Tibial nerve (tissue), 4 donors: ENCODE data around the gene DOHH. TPM values are rescaled to one million over a fixed set of nuclear protein-coding genes. Genes with fewer than 3 reads are reported as not detected.

Experiments used
- DNase-seq, 2 donors: peaks; one replicate each; pipeline ENCODE4 v3.0.0-alpha.2; 2019; ENCODE audit warnings: low spot score in 2 of 2
- H3K27ac ChIP-seq, 4 donors: fragments of 200-600 bp; sonication (generic) in 3 of 4; one replicate each; pipeline ENCODE4 v1.5.1; 2017 to 2019; ENCODE audit warnings: mild to moderate bottlenecking in 1 of 4
- H3K27me3 ChIP-seq, 2 donors: fragments of 200-600 bp; sonication (generic) in 1 of 2; one replicate each; pipeline versions ENCODE4 v1.5.1 to v1.6.0; 2017 to 2019
- H3K36me3 ChIP-seq, 3 donors: fragments of 200-600 bp; sonication (generic); one replicate each; pipeline ENCODE4 v1.5.1; 2018 to 2019
- H3K4me1 ChIP-seq, 4 donors: fragments of 200-600 bp; sonication (generic) in 3 of 4; one replicate each; pipeline ENCODE4 v1.5.1; 2017 to 2019
- H3K4me3 ChIP-seq, 4 donors: fragments of 200-600 bp; sonication (generic) in 3 of 4; one replicate each; pipeline ENCODE4 v1.5.1; 2017 to 2019; ENCODE audit warnings: mild to moderate bottlenecking in 1 of 4, moderate library complexity in 1 of 4
- H3K9me3 ChIP-seq, 4 donors: fragments of 200-600 bp; sonication (generic) in 3 of 4; one replicate each; pipeline ENCODE4 v1.5.1; 2017 to 2019
- EP300 ChIP-seq, 2 donors: sonication (generic); formaldehyde crosslinking; IDR thresholded peaks; one replicate each; pipeline ENCODE4 v1.6.1; 2017; ENCODE audit warnings: antibody characterized with exemption in 2 of 2, mild to moderate bottlenecking in 1 of 2
- POLR2A ChIP-seq, 2 donors: fragments of 450-650 bp; IDR thresholded peaks; one replicate each; pipeline ENCODE4 v1.6.1; 2017; ENCODE audit warnings: antibody characterized with exemption in 2 of 2, mild to moderate bottlenecking in 2 of 2, moderate library complexity in 2 of 2
- WGBS, 2 donors: methylation state at CpG; one replicate each; pipeline ENCODE4 v1.1.5; 2018; 5-methylcytosine and 5-hydroxymethylcytosine counted together
- total RNA-seq, 4 donors: library from RNA; depleted of rRNA; stranded (reverse); fragments of >200 nt; gene quantifications; one replicate each; pipeline ENCODE4 v1.1.0, GENCODE V29; 2016
- TF ChIP-seq, protein P1 (sequence below), 5 experiments: fragments of 200-600 bp in 3 of 5; fragments of 450-650 bp in 2 of 5; sonication (generic) in 3 of 5; IDR thresholded peaks; one replicate each; pipeline ENCODE4 v1.5.1; 2016 to 2019; ENCODE audit warnings: antibody characterized with exemption in 5 of 5, mild to moderate bottlenecking in 3 of 5, moderate library complexity in 2 of 5

DOHH gene
- total RNA-seq, 4 donors from 2014 or later, result 19.7 to 30.3 (median 23.0) TPM

- TF ChIP-seq, protein P1, sequence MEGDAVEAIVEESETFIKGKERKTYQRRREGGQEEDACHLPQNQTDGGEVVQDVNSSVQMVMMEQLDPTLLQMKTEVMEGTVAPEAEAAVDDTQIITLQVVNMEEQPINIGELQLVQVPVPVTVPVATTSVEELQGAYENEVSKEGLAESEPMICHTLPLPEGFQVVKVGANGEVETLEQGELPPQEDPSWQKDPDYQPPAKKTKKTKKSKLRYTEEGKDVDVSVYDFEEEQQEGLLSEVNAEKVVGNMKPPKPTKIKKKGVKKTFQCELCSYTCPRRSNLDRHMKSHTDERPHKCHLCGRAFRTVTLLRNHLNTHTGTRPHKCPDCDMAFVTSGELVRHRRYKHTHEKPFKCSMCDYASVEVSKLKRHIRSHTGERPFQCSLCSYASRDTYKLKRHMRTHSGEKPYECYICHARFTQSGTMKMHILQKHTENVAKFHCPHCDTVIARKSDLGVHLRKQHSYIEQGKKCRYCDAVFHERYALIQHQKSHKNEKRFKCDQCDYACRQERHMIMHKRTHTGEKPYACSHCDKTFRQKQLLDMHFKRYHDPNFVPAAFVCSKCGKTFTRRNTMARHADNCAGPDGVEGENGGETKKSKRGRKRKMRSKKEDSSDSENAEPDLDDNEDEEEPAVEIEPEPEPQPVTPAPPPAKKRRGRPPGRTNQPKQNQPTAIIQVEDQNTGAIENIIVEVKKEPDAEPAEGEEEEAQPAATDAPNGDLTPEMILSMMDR (IDR thresholded peaks at IDR 0.05), result no peak
- TF ChIP-seq EP300 (IDR thresholded peaks at IDR 0.05), result no peak
- no peak for TF ChIP-seq POLR2A (IDR thresholded peaks at IDR 0.05)
- Histone ChIP-seq H3K27me3 (no peaks in the 10 kb centered on the region), H3K4me3 (no peak overlapping the region), H3K4me1 (peaks cover 0 to 40% (median 18%) of the 10 kb centered on the region in 4 donors), H3K36me3 (no peaks in the 10 kb centered on the region), H3K27ac (no peak overlapping the region), H3K9me3 (no peaks in the 10 kb centered on the region)
- 81 to 83% methylated on average over 13 of the region's 13 CpGs for WGBS, 2 donors
- no peak for DNase-seq
Measured at GRCh38 chr19:3503036-3503572, 2.6 kb upstream of the DOHH start.

GRCh38 chr19:3501780-3502179, 1.3 kb upstream of the DOHH start:
- DNase-seq, result no peak
- H3K27ac ChIP-seq, result no peak overlapping the region
- no peaks in the 10 kb centered on the region for H3K9me3 ChIP-seq
- no peak overlapping the region for H3K4me3 ChIP-seq
- peaks cover 0 to 27% (median 9%) of the 10 kb centered on the region in 4 donors for H3K4me1 ChIP-seq
- WGBS, 2 donors, result 89 to 91% methylated on average over 3 of the region's 3 CpGs
- H3K27me3 ChIP-seq, result no peaks in the 10 kb centered on the region
- H3K36me3 ChIP-seq, result peaks cover 0 to 12% (median 0%) of the 10 kb centered on the region in 3 donors
- no peak for TF ChIP-seq EP300 (IDR thresholded peaks at IDR 0.05)
- TF ChIP-seq, protein P1 (IDR thresholded peaks at IDR 0.05), result no peak
- no peak for TF ChIP-seq POLR2A (IDR thresholded peaks at IDR 0.05)

DNA sequence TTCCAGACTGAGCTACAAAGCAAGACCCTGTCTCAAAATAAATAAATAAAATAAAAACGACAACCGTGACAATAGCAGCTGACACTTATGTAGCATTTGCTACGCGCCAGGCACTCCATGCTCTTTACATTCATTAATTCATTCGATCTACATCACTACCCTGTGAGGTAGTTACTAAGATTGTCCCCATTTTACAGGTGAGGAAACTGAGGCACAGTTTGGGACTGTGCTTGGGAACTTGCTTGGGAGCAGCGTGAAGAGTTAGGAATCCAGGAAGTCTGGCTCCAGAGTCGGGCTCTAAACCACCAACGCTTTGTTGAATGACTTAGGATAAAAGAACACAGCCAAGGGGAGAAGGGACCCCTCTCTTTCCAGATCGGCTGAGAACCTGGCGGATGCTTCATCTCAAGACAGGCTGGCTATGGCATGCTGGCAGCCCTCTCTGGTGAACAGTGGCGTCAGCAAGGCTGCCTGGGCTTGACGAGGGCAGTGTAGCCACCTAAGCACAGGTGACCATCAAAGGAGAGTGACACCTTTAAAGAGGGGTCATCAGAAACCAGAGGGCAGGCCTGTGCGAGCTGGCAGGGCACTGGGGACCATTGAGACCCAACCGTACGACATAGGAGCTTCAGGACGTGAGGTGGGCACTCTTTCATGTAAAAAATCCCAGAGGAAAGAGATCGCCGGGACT, 591 bp downstream of the DOHH start:
- DNase-seq, result no peak
- WGBS, 2 donors, result 26 to 27% methylated on average over 18 of the region's 18 CpGs
- no peaks in the 10 kb centered on the region for H3K9me3 ChIP-seq
- H3K36me3 ChIP-seq, result peaks cover 0 to 31% (median 7%) of the 10 kb centered on the region in 3 donors
- H3K4me3 ChIP-seq, result peak overlapping the region; percentile 79 to 94 (median 88)
- H3K4me1 ChIP-seq, result peaks cover 0 to 21% (median 9%) of the 10 kb centered on the region in 4 donors
- H3K27me3 ChIP-seq, result no peaks in the 10 kb centered on the region
- peak overlapping the region; percentile 76 to 89 (median 88) for H3K27ac ChIP-seq
- TF ChIP-seq, protein P1 (IDR thresholded peaks at IDR 0.05), result no peak
- no peak for TF ChIP-seq POLR2A (IDR thresholded peaks at IDR 0.05)
- no peak for TF ChIP-seq EP300 (IDR thresholded peaks at IDR 0.05)

DNA sequence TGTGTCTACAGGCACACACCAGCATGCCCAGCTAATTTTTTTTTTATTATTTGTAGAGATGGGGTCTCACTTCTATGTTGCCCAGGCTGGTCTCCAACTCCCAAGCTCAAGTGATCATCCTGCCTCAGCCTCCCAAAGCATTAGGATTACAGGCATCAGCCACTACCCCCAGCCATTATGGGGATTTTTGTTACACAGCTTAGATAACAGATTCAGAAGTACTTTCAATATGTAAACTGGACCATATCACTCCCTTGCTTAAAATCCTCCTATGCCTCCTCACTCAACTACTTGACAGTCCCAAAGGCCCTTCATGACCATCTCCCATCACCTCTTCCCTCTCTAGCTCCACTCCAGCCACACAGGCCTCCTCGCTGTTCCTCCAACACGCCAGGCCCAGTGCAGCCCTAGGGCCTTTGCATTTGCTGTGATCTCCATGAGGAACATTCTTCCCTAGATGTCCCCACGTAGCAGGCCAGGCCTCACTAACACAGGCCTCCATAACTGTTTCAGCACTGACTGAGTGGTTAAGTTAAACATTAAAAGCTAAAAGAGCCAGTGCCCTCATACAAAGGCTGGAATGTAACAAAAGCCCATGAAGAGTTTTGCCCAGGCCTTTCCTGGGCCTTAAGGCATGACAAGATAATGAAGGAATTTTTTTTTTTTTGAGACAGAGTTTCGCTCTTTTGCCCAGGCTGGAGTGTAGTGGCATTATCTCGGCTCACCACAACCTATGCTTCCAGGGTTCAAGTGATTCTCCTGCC, 2.5 kb downstream of the DOHH start:
- no peaks in the 10 kb centered on the region for H3K9me3 ChIP-seq
- WGBS, 2 donors, result 95 to 100% methylated on average over 5 of the region's 5 CpGs
- no peak overlapping the region for H3K4me3 ChIP-seq
- TF ChIP-seq EP300 (IDR thresholded peaks at IDR 0.05) (no peak), POLR2A (IDR thresholded peaks at IDR 0.05) (no peak)
- TF ChIP-seq, protein P1 (IDR thresholded peaks at IDR 0.05), result no peak
- H3K36me3 ChIP-seq, result peaks cover 0 to 51% (median 7%) of the 10 kb centered on the region in 3 donors
- H3K27ac ChIP-seq, result no peak overlapping the region
- peaks cover 0 to 21% (median 9%) of the 10 kb centered on the region in 4 donors for H3K4me1 ChIP-seq
- DNase-seq, result no peak
- no peaks in the 10 kb centered on the region for H3K27me3 ChIP-seq
